ENCODE measurements around the gene DAPK2.

GRCh38 chr15:63948971-63949370, 97.3 kb downstream of the DAPK2 start:
- TF ChIP-seq REST (IDR thresholded peaks at IDR 0.05; ENCODE audit: insufficient read depth in 1 of 2, low read depth in 2 of 2, low read length in 2 of 2) (no peak), POLR2AphosphoS5 (IDR thresholded peaks at IDR 0.05; ENCODE audit: low read depth, low read length) (no peak), SIN3A (IDR thresholded peaks at IDR 0.05; ENCODE audit: borderline replicate concordance, insufficient read depth, low read length) (no peak), TAF1 (IDR thresholded peaks at IDR 0.05; ENCODE audit: borderline replicate concordance, insufficient read depth, low read length) (no peak)

Measured in PFSK-1 (cell line).